Omental fat pad (tissue), 4 donors: ENCODE results near the gene MUC2. TPM values are rescaled to one million over a fixed set of nuclear protein-coding genes. Genes with fewer than 3 reads are reported as not detected.

Experiments used
- ATAC-seq: fragments of 150-250 bp; one replicate; pipeline ENCODE4 v1.9.1; 2016; ENCODE audit warnings: mild to moderate bottlenecking, moderate library complexity; ENCODE audit not compliant: low FRiP score
- DNase-seq: peaks from one replicate; pipeline ENCODE4 v3.0.0-alpha.2; 2019; ENCODE audit warnings: low spot score
- CTCF ChIP-seq, 3 donors: fragments of 450-650 bp; IDR thresholded peaks; one replicate each; pipeline ENCODE4 v1.5.1; 2016 to 2017; ENCODE audit warnings: antibody characterized with exemption in 3 of 3, mild to moderate bottlenecking in 3 of 3, moderate library complexity in 2 of 3
- total RNA-seq, 4 donors: library from RNA; depleted of rRNA; stranded (reverse); fragments of >200 nt; gene quantifications; one replicate each; pipeline ENCODE4 v1.1.0, GENCODE V29; 2016

The MUC2 gene
- total RNA-seq, 4 donors from 2014 or later, result not detected

GRCh38 chr11:1067812-1068496 lies 6.7 kb upstream of the MUC2 start:
- ATAC-seq (no peak), DNase-seq (no peak)
- TF ChIP-seq CTCF (IDR thresholded peaks at IDR 0.05), result no peak

- no peak for DNase-seq
- TF ChIP-seq CTCF (IDR thresholded peaks at IDR 0.05), result no peak
These were observed 4.9 kb upstream of the MUC2 start for GRCh38 chr11:1069740-1070139.

GRCh38 chr11:1070594-1071462 lies 3.8 kb upstream of the MUC2 start:
- no peak for TF ChIP-seq CTCF (IDR thresholded peaks at IDR 0.05)
- no peak for ATAC-seq
- no peak for DNase-seq

More at GRCh38 chr11:1069740-1070139, 4.9 kb upstream of the MUC2 start:
- ATAC-seq, result no peak

GRCh38 chr11:1071571-1072115 lies 3.0 kb upstream of the MUC2 start:
- ATAC-seq (no peak), DNase-seq (no peak)
- TF ChIP-seq CTCF (IDR thresholded peaks at IDR 0.05), result no peak

- DNase-seq, result no peak
- no peak for TF ChIP-seq CTCF (IDR thresholded peaks at IDR 0.05)
- ATAC-seq, result peak; percentile 35
These were observed 2.4 kb upstream of the MUC2 start for GRCh38 chr11:1072116-1072820.

GRCh38 chr11:1072821-1073231 lies 1.8 kb upstream of the MUC2 start:
- ATAC-seq (no peak), DNase-seq (no peak)
- no peak for TF ChIP-seq CTCF (IDR thresholded peaks at IDR 0.05)
